Caki2 (cell line): Measurements from ENCODE around the gene PSMB5. TPM values are rescaled to one million over a fixed set of nuclear protein-coding genes. Genes with fewer than 3 reads are reported as not detected.

Experiments
- DNase-seq: peaks from one replicate; pipeline ENCODE4 v3.0.0-alpha.2; 2015; ENCODE audit warnings: low read depth
- in situ Hi-C: cut with HindIII; loops from 2 replicates; pipeline ENCODE4 v1.10.0; 2016; ENCODE audit warnings: low sequenced_read_pairs, low pct_unique_long_range_greater_than_20kb, mixed read lengths
- total RNA-seq: library from RNA; depleted of rRNA; stranded (reverse); fragments of >200 nt; shearing (Covaris generic); gene quantifications from 2 replicates; pipeline ENCODE4 v1.2.3, GENCODE V29; 2014; ENCODE audit warnings: low replicate concordance; rRNA removed

Gene PSMB5
- total RNA-seq, 1 experiment from 2014 or later: 270 TPM

- in situ Hi-C loops: no loop called here
- no peak for DNase-seq
Measured at GRCh38 chr14:22981876-22982476, 52.7 kb downstream of the PSMB5 start.

GRCh38 chr14:22981090-22981875, 53.4 kb downstream of the PSMB5 start:
- no peak for DNase-seq
- in situ Hi-C loops: no loop called here

- in situ Hi-C loops: no loop called here
Measured at GRCh38 chr14:22980672-22981089, 54.0 kb downstream of the PSMB5 start.

GRCh38 chr14:22979748-22980392, 54.8 kb downstream of the PSMB5 start:
- no peak for DNase-seq
- in situ Hi-C loops: no loop called here

More at GRCh38 chr14:22980672-22981089, 54.0 kb downstream of the PSMB5 start:
- DNase-seq: peak; percentile 59

- no peak for DNase-seq
- in situ Hi-C loops: no loop called here
Measured at GRCh38 chr14:22978981-22979671, 55.6 kb downstream of the PSMB5 start.

GRCh38 chr14:22978487-22978837, 56.2 kb downstream of the PSMB5 start:
- no peak for DNase-seq
- in situ Hi-C loops: no loop called here

DNA sequence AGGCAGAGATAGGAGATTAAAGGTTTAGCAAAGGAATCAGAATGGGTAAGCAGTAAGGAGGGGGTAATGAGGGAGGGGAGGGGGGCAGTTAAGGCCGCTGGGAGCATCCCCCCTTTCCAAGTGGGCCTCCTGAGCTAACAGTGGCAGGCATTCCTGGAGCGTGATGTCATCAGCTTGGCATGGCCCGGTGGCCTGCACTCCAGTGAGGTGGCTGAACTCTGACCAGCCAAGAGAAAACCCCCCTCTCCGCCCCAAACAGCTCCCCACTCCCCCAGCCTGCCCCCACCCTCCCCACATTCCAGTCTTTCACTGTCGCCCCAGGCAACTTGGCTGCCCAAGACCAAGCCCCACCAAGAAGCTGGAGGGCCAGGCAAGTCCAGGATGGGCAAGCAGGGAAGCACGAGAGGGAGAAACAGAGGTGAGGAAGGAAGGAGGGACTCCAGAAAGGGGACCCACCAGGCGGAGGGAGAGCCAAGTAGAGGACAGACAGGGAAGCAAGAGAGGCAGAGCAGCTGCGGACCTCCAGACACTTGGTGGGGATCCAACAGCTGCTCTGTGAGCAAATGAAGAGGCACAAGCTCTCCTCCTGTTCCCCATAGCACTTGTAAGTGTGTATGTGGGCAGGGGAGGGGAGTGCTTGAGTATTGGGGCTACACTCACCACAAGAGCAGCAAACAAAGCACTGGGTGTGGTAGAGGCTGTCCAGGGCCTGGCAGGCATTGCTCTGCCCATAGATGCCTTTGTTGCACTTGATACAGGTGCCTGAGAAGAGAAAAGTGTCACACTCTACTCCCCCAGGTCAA, 56.8 kb downstream of the PSMB5 start:
- in situ Hi-C loops: no loop called here
- peak; percentile 82 for DNase-seq

DNA sequence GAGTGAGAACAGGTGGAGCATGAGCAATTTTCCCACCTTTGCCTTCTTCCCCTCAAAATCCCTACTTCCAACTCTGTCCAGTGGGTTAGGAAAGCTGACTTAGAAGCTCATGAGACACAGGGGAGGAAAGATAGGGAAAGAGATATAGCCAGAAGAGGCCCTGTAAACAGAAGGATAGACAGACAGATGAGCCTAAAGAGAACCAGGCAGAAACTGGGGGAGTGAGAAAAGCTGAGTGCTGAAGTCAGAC, 57.3 kb downstream of the PSMB5 start:
- in situ Hi-C loops: no loop called here
- DNase-seq: no peak

DNA sequence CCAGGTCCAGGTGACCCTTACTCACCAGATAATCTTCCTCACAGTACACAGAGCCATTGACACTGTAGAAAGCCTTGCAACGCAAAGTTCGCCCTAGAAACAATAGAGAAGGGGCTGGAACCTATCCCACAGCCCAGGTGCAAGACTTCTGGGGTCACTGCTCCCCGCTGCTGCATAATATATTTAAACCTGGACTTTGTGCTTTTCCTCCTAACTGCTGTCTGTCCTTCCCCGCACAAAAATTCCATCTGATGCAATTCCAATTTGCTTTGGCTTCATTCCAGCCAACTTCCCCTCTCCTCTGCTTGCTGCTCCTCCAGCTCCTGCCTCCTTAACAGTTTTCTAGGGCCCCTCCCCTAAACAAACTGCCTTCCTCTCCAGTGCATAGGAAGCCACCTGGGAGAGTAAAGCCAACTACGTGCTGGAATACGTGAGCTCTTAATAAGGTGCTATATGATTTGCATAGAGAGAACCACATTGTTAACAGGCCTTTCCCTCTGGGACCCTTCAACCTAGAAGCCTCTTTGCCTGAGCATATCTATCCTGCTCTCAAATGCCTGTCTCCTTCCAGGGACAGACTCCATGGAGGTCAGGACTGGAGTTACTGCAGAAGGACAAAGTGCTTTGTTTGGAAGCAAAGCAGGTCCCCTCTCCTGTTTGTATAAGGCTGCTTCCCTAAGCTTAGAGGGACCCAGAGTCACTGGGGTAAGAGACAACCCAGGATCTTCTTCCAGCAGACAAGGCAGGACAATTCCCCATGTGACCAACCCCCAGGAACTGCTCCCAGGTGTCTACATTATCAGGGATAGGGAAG, 57.9 kb downstream of the PSMB5 start:
- in situ Hi-C loops: no loop called here
- peak; percentile 89 for DNase-seq

Other genes with a start within 250 kb of the PSMB5 start
- gene SLC7A7, start 219.5 kb downstream of the PSMB5 start, total RNA-seq: 0.38 and 7.7 TPM in 2 replicates
- gene MRPL52, start 205.0 kb downstream of the PSMB5 start, total RNA-seq: 81.2 and 137 TPM in 2 replicates
- gene MMP14, start 198.3 kb downstream of the PSMB5 start, total RNA-seq: not detected in 2 replicates
- 44.5 and 48.8 TPM in 2 replicates for gene LRP10, start 163.2 kb downstream of the PSMB5 start, total RNA-seq
- not detected in 2 replicates for gene REM2, start 151.7 kb downstream of the PSMB5 start, total RNA-seq
- gene RBM23, start 115.8 kb downstream of the PSMB5 start, total RNA-seq: 87.9 and 107 TPM in 2 replicates
- gene PRMT5, start 105.5 kb downstream of the PSMB5 start, total RNA-seq: 92.8 and 171 TPM in 2 replicates
- gene HAUS4, start 77.8 kb downstream of the PSMB5 start, total RNA-seq: 120 and 155 TPM in 2 replicates
- gene AJUBA, start 52.3 kb downstream of the PSMB5 start, total RNA-seq: 109 and 119 TPM in 2 replicates
- 5.5 and 21.9 TPM in 2 replicates for gene C14orf93, start 24.8 kb downstream of the PSMB5 start, total RNA-seq
- not detected in 2 replicates for gene PSMB11, start 7.3 kb upstream of the PSMB5 start, total RNA-seq
- 7.6 and 9.5 TPM in 2 replicates for gene CDH24, start 22.6 kb upstream of the PSMB5 start, total RNA-seq
- gene ACIN1, start 60.2 kb upstream of the PSMB5 start, total RNA-seq: 31.6 and 49.1 TPM in 2 replicates
- gene C14orf119, start 60.6 kb upstream of the PSMB5 start, total RNA-seq: 35.2 and 57.1 TPM in 2 replicates
- not detected in 2 replicates for gene CIROP, start 70.1 kb upstream of the PSMB5 start, total RNA-seq
- not detected in 2 replicates for gene CEBPE, start 84.4 kb upstream of the PSMB5 start, total RNA-seq
- gene SLC7A8, start 148.8 kb upstream of the PSMB5 start, total RNA-seq: not detected in 2 replicates
- not detected in 2 replicates for gene RNF212B, start 203.0 kb upstream of the PSMB5 start, total RNA-seq